Measurements from ENCODE around the gene RGS9BP. TPM values are rescaled to one million over a fixed set of nuclear protein-coding genes. Genes with fewer than 3 reads are reported as not detected.

The RGS9BP gene
- total RNA-seq, 1 experiment from 2014 or later, result 0.13 TPM

GRCh38 chr19:32650671-32651070 is 25.0 kb upstream of the RGS9BP start:
- Histone ChIP-seq H3K14ac (ENCODE audit: insufficient read depth, low read length) (no peak overlapping the region), H3K79me1 (ENCODE audit: insufficient read depth, low read depth, low read length, poor library complexity, severe bottlenecking) (no peaks in the 10 kb centered on the region), H2BK5ac (ENCODE audit: insufficient read length, low read length) (no peak overlapping the region), H3K56ac (ENCODE audit: insufficient read length, low read depth, low read length) (no peak overlapping the region), H4K8ac (replicated peaks; ENCODE audit: insufficient read length, low read depth, low read length) (no peak overlapping the region), H3K79me2 (ENCODE audit: insufficient read depth, low read length) (no peaks in the 10 kb centered on the region), H3K9ac (ENCODE audit: extremely low read depth, insufficient read length, low read length) (no peak overlapping the region), H4K20me1 (ENCODE audit: control insufficient read depth, insufficient read depth, insufficient read length) (no peaks in the 10 kb centered on the region), H3K27ac (ENCODE audit: insufficient read length, low read depth, low read length) (no peak overlapping the region), H3T11ph (ENCODE audit: low read length) (no peak overlapping the region), H2BK12ac (ENCODE audit: insufficient read length, low read depth, low read length) (no peak overlapping the region), H3K18ac (ENCODE audit: insufficient read length, low read depth, low read length) (no peak overlapping the region), H3K27me3 (ENCODE audit: insufficient read depth, low read length) (no peaks in the 10 kb centered on the region), H2BK20ac (ENCODE audit: low read depth, low read length, poor library complexity, severe bottlenecking) (no peak overlapping the region), H2BK15ac (ENCODE audit: low read depth, low read length) (no peak overlapping the region), H3K23ac (ENCODE audit: insufficient read length, low read depth, low read length) (no peak overlapping the region), H4K91ac (ENCODE audit: insufficient read length, low read depth, low read length) (no peak overlapping the region), H2AFZ (ENCODE audit: low read length) (no peak overlapping the region), H3K23me2 (ENCODE audit: insufficient read length, low read depth, low read length, poor library complexity, severe bottlenecking) (no peaks in the 10 kb centered on the region), H3K4me2 (ENCODE audit: insufficient read depth, insufficient read length, low read length) (no peak overlapping the region), H3K4ac (ENCODE audit: low read depth, low read length) (no peak overlapping the region), H2BK120ac (ENCODE audit: low read depth, low read length, poor library complexity, severe bottlenecking) (no peak overlapping the region), H3K4me1 (ENCODE audit: insufficient read depth, low read length) (no peaks in the 10 kb centered on the region; the same call in 1 of the 2 replicates), H4K5ac (ENCODE audit: insufficient read length, low read depth, low read length) (no peak overlapping the region), H3K9me3 (ENCODE audit: control insufficient read depth, low read depth, low read length) (no peaks in the 10 kb centered on the region), H2AK5ac (ENCODE audit: insufficient read length, low read length) (no peak overlapping the region)
- Mint-ChIP-seq H3K9me3 (no peaks in the 10 kb centered on the region), H3K27me3 (ENCODE audit: low read depth) (no peaks in the 10 kb centered on the region), H3K27ac (no peak overlapping the region), H3K4me3 (no peak overlapping the region), H3K4me1 (peaks cover 11 to 20% of the 10 kb centered on the region in 2 experiments), H3K36me3 (ENCODE audit: insufficient read depth in 1 of 3, low read depth in 3 of 3) (peaks cover 26 to 47% (median 41%) of the 10 kb centered on the region in 3 experiments; a peak in 6 of 7 replicates)
- no CpG with 5 or more reads among the region's 5 CpGs for WGBS (ENCODE audit: extremely low coverage, insufficient read length, low lambda C conversion rate)
- TF ChIP-seq CTCF (conservative IDR thresholded peaks at IDR 0.05), result no peak
- no peak for DNase-seq

All from H9 (cell line).